Thoracic aorta (tissue), 2 donors: ENCODE results near the gene HLA-DPB1. TPM values are rescaled to one million over a fixed set of nuclear protein-coding genes. Genes with fewer than 3 reads are reported as not detected.

Experiments used
- ATAC-seq: fragments of 150-250 bp; one replicate; pipeline ENCODE4 v1.8.0; 2017; ENCODE audit warnings: low read depth; ENCODE audit not compliant: insufficient number of reproducible peaks, low FRiP score
- DNase-seq: peaks from one replicate; pipeline ENCODE4 v3.0.0-alpha.2; 2020; ENCODE audit warnings: low spot score
- H3K27ac ChIP-seq, 2 donors: fragments of 200-600 bp; sonication (generic); 1 replicate in 1 of 2; 2 replicates in 1 of 2; pipeline ENCODE4 v1.5.1; 2016; ENCODE audit warnings: mild to moderate bottlenecking in 2 of 2, moderate library complexity in 2 of 2
- H3K27me3 ChIP-seq: fragments of 200-600 bp; sonication (generic); replicated peaks from 2 replicates; pipeline ENCODE4 v1.6.0; 2016; ENCODE audit warnings: mild to moderate bottlenecking; ENCODE audit not compliant: insufficient read depth
- H3K36me3 ChIP-seq: fragments of 200-600 bp; sonication (generic); one replicate; pipeline ENCODE4 v1.5.1; 2016
- H3K4me1 ChIP-seq, 2 donors: fragments of 200-600 bp; sonication (generic); 1 replicate in 1 of 2; 2 replicates in 1 of 2; pipeline versions ENCODE4 v1.5.1 to v1.6.0; 2016; ENCODE audit warnings: low read depth in 2 of 2, mild to moderate bottlenecking in 1 of 2; ENCODE audit not compliant: control insufficient read depth in 1 of 2
- H3K4me3 ChIP-seq: fragments of 200-600 bp; sonication (generic); 2 replicates; pipeline ENCODE4 v1.5.1; 2016; ENCODE audit warnings: mild to moderate bottlenecking
- H3K9me3 ChIP-seq: fragments of 200-600 bp; sonication (generic); 2 replicates; pipeline ENCODE4 v1.5.1; 2016
- total RNA-seq, 2 donors: library from RNA; depleted of rRNA; stranded (reverse); fragments of >200 nt; gene quantifications; one replicate each; pipeline versions ENCODE4 v1.1.0 to v1.2.3, GENCODE V29; 2016
- TF ChIP-seq, protein P1 (sequence below): fragments of 200-600 bp; sonication (generic); IDR thresholded peaks from one replicate; pipeline ENCODE4 v1.5.1; 2019; ENCODE audit warnings: antibody characterized with exemption

Gene HLA-DPB1
- total RNA-seq, 2 donors from 2014 or later, result 78.4 to 112 TPM

DNA sequence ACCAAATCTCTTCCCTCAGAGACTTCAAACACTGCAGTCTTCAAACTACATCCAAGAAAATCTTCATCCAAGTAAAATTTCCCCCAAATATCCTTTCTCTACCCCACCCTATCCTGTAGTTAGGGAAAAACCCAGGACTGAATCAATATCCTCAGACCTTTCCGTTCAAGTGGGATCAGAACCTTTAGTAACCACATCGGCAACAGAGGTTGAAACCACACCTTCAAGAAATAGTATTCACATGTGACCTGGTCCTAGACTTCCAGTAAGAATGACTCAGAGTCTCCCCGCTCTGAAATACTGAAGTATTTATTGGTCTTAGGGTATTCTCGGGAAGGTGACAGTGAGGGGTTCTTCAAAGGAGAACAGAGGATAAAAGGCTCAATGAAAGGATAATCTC lies 11.1 kb upstream of the HLA-DPB1 start:
- H3K4me1 ChIP-seq, result no peaks in the 10 kb centered on the region
- no peaks in the 10 kb centered on the region for H3K36me3 ChIP-seq
- H3K9me3 ChIP-seq, result no peaks in the 10 kb centered on the region
- no peaks in the 10 kb centered on the region for H3K27me3 ChIP-seq
- DNase-seq, result no peak
- no peak overlapping the region for H3K4me3 ChIP-seq
- TF ChIP-seq, protein P1, sequence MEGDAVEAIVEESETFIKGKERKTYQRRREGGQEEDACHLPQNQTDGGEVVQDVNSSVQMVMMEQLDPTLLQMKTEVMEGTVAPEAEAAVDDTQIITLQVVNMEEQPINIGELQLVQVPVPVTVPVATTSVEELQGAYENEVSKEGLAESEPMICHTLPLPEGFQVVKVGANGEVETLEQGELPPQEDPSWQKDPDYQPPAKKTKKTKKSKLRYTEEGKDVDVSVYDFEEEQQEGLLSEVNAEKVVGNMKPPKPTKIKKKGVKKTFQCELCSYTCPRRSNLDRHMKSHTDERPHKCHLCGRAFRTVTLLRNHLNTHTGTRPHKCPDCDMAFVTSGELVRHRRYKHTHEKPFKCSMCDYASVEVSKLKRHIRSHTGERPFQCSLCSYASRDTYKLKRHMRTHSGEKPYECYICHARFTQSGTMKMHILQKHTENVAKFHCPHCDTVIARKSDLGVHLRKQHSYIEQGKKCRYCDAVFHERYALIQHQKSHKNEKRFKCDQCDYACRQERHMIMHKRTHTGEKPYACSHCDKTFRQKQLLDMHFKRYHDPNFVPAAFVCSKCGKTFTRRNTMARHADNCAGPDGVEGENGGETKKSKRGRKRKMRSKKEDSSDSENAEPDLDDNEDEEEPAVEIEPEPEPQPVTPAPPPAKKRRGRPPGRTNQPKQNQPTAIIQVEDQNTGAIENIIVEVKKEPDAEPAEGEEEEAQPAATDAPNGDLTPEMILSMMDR, result no peak
- ATAC-seq, result no peak
- H3K27ac ChIP-seq, result no peak overlapping the region

DNA sequence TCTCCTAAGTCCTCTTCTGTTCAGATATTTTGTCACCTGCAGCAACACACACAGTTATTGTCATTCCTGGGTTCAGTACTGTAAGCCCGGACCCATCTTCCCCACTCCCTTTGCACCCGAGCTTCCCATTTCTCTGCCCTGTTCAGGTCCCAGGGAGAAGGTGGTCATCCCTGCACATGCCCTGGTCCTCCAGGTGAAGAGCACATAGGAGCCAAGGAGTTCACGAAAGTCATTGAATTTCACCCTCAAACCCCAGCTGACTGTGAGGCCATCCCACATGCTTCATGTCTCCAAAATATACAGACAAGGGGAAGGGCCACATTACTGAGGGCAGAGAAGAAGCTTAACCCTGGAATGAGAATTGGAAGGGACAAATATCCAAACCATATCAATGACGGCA lies 10.5 kb upstream of the HLA-DPB1 start:
- H3K4me3 ChIP-seq, result no peak overlapping the region
- no peak overlapping the region for H3K27ac ChIP-seq
- TF ChIP-seq, protein P1, result no peak
- DNase-seq, result no peak
- H3K27me3 ChIP-seq, result no peaks in the 10 kb centered on the region
- ATAC-seq, result no peak
- no peaks in the 10 kb centered on the region for H3K36me3 ChIP-seq
- H3K9me3 ChIP-seq, result no peaks in the 10 kb centered on the region
- no peaks in the 10 kb centered on the region for H3K4me1 ChIP-seq

DNA sequence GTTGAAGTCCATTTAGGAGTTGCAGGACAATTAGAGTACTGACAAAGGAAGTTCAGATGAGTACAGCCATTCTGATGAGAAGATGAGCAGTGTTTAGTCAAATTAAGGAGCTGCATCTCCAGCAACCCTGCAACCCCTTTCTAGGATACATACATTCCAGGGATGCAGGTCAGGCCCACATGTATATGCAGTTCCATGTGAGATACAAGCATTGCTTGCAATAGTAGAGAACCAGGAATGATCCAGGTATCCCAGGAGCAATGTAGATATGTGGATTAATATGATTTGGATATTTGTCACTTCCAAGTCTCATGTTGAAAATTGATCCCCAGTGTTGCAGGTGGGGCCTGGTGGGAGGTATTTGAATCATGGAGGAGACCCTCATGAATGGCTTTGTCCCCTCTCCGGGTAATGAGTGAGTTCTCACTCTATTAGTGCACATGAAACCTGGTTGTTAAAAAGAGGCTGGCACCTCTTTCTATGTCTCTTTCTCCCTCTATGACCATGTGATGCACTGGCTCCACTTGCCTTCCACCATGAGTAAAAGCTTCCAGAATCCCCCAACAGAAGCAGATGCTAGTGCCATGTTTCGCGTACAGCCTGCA lies 8.8 kb upstream of the HLA-DPB1 start:
- Histone ChIP-seq H3K4me3 (no peak overlapping the region), H3K36me3 (no peaks in the 10 kb centered on the region), H3K9me3 (no peaks in the 10 kb centered on the region), H3K27me3 (no peaks in the 10 kb centered on the region), H3K4me1 (no peaks in the 10 kb centered on the region), H3K27ac (no peak overlapping the region)
- TF ChIP-seq, protein P1, result no peak
- DNase-seq (no peak), ATAC-seq (no peak)

DNA sequence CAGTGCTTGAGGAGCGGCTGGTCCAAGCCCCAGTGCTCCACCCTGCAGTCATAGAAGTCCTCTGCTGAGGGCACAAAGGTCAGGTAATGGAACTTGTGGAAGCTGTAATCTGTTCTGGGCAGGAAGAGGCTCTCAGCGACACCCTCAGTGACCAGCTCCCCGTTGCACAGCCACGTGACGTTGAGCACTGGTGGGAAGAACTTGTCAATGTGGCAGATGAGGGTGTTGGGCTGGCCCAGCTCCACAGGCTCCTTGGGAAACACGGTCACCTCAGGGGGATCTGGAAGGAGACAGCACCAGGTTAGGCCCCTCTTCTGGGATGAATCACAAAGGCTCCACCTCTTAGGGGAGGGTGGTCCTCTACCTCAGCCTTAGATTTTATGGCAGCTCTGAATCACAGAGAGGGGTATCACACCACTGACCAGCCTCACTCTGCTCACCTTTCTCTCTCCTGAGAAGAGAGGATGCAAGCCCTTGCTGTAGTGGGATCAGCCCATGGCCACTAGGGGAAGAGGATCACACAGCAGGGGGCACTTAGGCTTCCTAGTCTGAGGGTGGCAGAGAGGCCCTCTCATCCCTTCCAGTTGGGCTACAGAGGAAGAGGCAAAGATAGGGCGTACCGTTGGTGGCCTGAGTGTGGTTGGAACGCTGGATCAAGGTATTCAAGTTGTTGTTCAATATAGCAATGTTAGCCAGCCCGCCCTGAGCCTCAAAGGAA lies 6.6 kb upstream of the HLA-DPB1 start:
- Histone ChIP-seq H3K27ac (no peak overlapping the region), H3K4me1 (no peaks in the 10 kb centered on the region), H3K4me3 (no peak overlapping the region), H3K36me3 (no peaks in the 10 kb centered on the region), H3K9me3 (no peaks in the 10 kb centered on the region), H3K27me3 (no peaks in the 10 kb centered on the region)
- no peak for ATAC-seq
- TF ChIP-seq, protein P1, result no peak
- no peak for DNase-seq

DNA sequence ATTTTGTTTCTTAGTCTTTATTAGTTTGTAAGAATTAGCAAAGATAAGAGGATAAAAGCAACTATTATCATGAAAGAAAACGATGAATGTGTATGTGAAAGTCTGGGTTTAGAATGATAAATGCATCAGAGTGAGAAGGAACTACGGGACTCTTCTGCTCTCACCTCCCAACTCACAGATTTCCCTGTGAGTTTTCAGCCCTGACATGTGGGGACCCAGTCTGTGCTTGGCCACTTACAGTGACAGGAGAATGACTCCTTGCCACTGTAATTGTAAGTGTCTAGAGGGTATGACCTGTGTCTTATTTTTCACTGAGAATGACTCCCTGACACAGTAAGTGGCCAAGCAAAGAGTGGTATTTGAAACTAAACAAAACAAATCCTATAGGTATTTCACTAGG lies 4.9 kb upstream of the HLA-DPB1 start:
- Histone ChIP-seq H3K27ac (no peak overlapping the region), H3K9me3 (no peaks in the 10 kb centered on the region), H3K36me3 (no peaks in the 10 kb centered on the region), H3K27me3 (no peaks in the 10 kb centered on the region), H3K4me1 (no peaks in the 10 kb centered on the region), H3K4me3 (no peak overlapping the region)
- TF ChIP-seq, protein P1, result no peak
- ATAC-seq (no peak), DNase-seq (no peak)
